GM18517 (cell line): ENCODE data around the gene HK2.
A peak's percentile ranks its signal among the peaks of the same experiment; 100 is the strongest.
"Not testable (repeated sequence)": the region's sequence is repeated elsewhere in the genome, so short reads cannot be mapped to it uniquely, and the experiment has no call there.

Experiments
- ATAC-seq: cut with Tn5 transposase; IDR thresholded peaks from one replicate; pipeline ENCODE4 v1.9.1; 2021; ENCODE audit warnings: mild to moderate bottlenecking, moderate library complexity; ENCODE audit not compliant: unreplicated experiment

HK2 gene

DNA sequence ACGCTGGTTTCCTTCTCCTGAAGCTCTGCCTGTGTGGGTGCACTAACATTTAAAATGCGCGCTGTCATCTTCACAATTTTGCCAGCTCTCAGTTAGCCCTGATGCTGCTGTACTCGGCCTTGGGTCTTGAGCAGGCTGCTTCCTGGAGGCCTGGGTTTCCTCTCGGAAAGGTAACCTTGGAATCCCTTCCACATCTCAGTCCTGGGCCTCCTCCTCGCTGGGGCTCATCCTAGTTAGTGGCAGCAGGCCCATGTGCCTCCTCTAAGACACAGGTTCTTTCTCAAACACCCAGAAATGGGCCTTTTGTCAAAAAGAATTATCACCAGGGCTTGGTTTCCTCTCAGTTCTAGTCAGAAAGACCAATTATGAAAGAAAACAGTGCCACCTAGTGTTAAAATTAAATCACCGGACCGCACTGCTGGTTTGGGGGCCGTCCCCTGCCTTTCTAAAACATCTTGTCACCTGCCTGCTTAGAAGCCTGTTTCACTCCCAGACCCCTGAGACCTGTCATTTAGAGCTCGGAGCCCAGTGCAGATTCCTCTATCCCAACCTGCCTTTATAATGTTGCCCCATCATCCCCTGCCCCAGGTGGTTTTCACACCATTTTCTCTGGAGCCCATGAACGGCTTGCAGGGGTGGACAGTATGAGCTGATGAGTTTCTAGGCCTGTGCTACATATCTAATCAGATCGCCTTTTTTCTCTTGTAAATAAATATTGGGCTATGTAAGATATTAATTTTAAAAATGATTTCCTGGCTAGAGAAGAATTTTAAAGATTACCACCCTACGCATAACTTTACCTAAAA, 42.4 kb downstream of the HK2 start:
- ATAC-seq = peak; percentile 77

- no peak for ATAC-seq
These were observed 43.4 kb downstream of the HK2 start for GRCh38 chr2:74877376-74877775.

GRCh38 chr2:74877781-74878433, 44.0 kb downstream of the HK2 start:
- ATAC-seq = no peak

DNA sequence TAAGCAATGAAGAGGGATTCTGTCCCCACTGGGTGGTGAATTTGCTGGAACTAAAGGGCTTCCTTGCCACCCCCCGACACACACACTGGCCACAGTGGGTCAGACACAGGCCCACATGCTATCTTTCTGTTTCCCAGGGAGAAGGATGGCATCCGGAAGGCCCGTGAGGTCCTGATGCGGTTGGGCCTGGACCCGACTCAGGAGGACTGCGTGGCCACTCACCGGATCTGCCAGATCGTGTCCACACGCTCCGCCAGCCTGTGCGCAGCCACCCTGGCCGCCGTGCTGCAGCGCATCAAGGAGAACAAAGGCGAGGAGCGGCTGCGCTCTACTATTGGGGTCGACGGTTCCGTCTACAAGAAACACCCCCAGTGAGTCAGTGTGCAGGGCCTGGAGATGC, 44.6 kb downstream of the HK2 start:
- no peak for ATAC-seq

DNA sequence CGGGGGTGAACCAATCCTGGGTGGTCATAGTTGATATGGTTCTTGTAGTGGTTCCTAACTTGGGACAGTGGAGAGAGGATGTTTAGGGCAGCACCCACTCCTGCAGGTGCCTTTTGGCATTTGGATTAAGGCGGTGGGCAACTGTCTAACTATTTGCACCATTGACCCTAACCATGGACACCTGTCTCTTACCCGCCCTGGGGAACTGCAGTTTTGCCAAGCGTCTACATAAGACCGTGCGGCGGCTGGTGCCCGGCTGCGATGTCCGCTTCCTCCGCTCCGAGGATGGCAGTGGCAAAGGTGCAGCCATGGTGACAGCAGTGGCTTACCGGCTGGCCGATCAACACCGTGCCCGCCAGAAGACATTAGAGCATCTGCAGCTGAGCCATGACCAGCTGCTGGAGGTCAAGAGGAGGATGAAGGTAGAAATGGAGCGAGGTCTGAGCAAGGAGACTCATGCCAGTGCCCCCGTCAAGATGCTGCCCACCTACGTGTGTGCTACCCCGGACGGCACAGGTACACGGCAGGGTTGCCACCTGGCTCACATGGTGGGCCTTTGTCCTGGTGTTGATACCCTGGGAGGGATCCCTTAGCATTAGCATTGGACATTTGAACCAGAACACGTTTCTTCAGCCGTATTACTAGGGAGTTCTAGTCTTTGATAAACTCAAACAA, 46.3 kb downstream of the HK2 start:
- no peak for ATAC-seq

DNA sequence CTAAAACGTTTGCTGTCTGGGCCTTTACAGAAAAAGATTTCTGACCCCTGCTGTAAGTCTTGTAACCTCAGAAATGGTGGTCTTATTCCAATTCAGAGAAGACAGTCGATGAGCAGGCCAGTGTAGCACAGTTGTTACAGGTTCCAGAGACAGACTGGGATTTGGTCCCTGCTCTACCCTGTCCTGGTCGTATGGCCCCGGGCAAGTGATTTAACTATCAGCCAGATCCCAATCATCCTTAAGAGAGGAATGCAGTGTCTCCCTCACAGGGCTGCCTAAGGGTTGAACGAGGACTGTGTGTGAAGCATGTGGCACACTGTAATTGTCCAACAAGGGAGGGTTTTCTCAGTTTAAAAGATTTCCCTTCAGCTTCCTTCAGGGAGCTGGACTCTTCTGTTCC, 47.2 kb downstream of the HK2 start:
- no peak for ATAC-seq

GRCh38 chr2:74881626-74882298, 47.8 kb downstream of the HK2 start:
- ATAC-seq = no peak

GRCh38 chr2:74882299-74882687, 48.4 kb downstream of the HK2 start:
- ATAC-seq = no peak

DNA sequence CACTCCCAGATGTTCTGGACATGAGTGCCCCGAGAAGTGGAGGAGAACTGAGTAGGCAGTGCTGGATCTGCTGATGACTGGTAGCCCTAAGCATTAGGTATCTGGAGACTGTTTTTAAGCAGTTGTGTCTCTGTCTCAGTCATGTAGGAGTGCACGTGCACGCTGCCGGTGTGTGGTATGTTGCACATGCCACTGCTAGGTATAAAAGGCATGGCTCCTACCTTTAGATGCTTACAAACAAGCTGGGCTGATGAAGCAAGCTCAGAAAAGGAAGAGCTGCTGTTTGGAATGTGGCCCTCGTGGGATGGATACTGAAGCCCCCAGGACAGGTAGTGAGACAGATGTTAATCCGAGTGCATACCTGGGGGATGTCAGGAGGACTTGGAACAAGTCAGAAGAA, 49.1 kb downstream of the HK2 start:
- ATAC-seq = no peak

DNA sequence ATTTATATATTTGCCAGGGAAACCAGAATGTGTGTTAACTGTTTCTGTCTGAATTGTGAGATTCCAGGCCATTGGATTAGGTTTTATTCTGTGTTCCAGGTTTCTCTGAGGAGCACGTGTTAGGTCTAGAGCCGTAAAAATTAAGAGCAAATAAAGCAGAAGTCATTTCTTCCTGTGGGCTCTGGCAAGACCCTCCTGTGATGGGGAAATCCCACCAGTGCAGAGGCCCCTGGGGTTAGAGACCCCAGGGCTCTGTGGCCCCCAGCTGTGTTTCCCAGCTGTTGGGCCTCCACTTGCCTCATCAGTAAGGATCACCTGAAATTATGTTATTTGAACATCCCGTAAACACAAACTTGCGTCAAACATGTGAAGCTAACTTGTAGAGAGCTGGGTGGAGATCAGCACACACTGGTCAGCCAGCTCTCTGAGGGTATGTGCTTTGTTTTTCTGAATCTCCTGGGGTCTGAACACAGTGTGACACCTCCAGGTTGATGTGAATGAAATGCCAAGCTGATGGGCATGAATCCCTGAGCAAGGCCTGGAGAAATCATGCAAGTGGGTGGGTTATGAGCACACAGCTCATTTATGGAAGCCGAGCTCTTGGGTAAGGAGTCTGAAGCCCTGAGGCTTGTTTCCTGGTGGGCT, 50.3 kb downstream of the HK2 start:
- no peak for ATAC-seq

DNA sequence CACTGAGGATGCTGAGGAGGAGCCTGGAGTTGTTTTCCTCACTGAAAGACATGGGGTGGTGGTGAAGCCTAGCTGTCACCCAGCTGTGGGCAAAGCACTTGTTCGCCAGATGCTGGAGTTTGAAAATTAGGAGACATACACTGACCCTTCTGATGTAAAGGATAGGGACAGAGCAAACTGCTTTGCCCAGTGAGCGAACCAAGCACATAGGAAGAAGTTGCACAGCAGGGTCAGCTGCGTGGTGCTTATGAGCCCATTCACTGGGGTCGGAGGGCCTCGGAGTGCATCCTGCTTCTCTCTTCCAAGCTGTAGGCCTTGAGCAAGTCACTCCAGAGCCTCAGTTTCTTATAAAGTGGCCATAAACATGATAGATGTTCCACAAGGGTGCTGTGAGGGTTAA, 50.9 kb downstream of the HK2 start:
- no peak for ATAC-seq

GRCh38 chr2:74886251-74886650, 52.3 kb downstream of the HK2 start:
- ATAC-seq = no peak

DNA sequence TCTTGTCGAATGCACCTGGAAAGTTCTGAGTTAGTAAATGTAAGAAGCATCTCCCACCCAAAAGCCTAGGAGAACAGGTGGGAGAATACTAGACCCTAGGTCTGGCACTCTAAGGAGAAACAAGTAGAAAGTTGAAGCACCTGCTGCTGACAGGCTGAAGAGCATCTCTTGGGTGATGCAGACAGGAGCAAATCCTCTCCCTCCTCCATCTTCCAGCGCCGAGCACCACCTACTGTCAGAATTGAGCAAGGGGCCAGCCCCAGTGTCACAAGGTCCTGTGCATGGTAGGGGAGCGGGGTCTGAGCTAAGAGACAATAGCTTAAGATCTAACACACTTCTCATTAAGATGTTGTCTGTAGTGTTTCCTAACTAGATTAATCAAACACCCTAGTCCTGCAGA, 52.9 kb downstream of the HK2 start:
- no peak for ATAC-seq

GRCh38 chr2:74887445-74887951, 53.6 kb downstream of the HK2 start:
- no peak for ATAC-seq

DNA sequence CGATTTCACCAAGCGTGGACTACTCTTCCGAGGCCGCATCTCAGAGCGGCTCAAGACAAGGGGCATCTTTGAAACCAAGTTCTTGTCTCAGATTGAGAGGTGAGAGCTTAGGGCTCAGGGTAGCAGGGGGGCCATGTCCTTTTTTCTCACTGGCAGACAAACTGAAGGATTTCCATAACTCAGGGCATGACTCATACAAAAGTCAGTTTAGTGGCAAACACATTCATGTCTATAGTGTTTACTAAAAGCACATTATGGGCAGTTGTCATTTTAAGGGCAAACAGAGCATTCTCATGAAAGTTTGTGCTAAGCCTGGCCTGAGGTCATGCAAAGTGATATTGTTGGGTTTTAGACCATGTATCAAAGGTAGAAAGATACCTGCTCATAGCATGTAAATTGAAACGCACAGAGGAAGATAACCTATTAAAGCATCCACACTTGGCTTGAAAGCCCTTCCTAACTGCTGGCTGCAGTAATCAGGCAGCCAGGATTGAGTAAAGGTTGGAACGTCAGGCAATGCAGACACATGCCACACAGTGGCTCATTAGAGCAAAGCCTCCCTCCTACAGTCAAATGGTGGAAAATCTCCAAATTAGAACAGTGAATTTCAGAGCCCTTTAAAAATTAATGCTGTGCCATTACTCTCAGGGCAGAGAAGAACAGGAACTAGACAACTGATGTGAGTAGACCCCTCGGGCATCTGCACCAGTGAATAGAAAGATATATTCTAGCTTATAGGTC, 54.2 kb downstream of the HK2 start:
- no peak for ATAC-seq

GRCh38 chr2:74889159-74889558, 55.2 kb downstream of the HK2 start:
- no peak for ATAC-seq

DNA sequence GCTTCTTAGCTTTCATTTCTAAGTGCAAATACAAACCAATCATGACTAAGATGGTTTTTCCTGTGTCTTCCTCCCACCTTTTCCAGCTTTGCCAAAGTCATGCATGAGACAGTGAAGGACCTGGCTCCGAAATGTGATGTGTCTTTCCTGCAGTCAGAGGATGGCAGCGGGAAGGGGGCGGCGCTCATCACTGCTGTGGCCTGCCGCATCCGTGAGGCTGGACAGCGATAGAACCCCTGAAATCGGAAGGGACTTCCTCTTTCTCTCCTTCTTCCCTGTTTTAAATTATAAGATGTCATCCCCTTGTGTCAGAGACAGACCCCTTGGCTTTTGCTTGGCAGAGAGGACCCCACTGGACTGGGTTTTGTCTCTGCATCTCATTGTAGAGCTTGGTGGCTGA, 56.8 kb downstream of the HK2 start:
- no peak for ATAC-seq

DNA sequence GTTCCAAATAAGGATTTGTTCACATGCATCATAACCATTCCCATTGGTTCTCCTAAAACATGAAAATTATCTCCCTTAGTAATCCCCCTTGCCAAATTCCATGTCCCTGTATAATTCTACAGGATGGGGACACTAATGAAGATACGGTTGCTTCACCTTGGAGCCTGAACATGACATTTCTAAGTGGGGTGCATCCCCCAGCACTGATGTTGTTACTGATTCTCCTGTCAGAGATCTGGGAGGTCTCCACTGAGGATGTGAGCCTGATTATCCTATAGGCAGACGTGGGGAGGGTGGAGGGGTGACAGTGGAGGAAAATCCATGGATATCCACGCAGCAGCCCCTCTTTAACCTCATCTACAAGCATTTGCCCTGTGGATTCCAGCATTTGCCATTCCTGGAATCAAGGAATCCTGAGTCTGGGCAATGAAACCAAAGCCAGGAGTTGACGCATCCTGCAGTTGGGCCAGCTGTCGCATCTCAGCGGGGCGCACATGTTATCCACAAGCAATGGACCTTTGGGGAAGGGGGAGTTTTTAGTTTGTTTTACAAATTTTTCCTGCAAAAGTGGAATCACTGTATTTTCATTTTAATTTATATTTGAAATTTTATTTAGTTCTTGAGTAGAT, 57.3 kb downstream of the HK2 start:
- ATAC-seq = no peak

- not testable (repeated sequence) for ATAC-seq
These were observed 57.9 kb downstream of the HK2 start for GRCh38 chr2:74891816-74892215.

DNA sequence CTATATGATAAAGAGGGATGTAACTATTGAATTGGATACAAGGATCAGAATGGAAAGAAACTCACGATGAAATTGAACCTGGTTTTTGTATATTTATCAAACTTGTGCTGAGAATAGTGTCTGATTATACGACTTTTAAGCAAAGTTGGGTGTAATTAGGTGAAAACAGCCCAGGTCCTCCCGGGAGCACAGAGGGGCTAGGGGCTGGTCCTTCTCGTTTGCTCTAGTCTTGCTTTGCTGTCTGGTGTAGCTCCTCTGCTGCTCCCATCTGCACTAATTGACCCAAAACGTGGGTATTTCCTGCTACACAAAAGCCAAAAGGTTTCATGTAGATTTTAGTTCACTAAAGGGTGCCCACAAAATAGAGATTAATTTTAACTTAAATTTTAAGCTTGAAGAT, 58.7 kb downstream of the HK2 start:
- ATAC-seq = no peak
